ENCODE data around the gene KRTAP22-2.

GRCh38 chr21:30629200-30629599 lies 39.0 kb upstream of the KRTAP22-2 start:
- TF ChIP-seq POLR2A (IDR thresholded peaks at IDR 0.05) (no peak), POLR2AphosphoS5 (IDR thresholded peaks at IDR 0.05) (no peak), CTCF (IDR thresholded peaks at IDR 0.05) (no peak)

All from breast epithelium (tissue), 3 donors.